SH-SY5Y (cell line): ENCODE measurements around the gene NR2F6.

Experiments
- GATA2 ChIP-seq: IDR thresholded peaks from 2 replicates; pipeline ENCODE4 v1.6.1; 2011; ENCODE audit warnings: mild to moderate bottlenecking, low read depth, low read length
- GATA3 ChIP-seq: IDR thresholded peaks from 2 replicates; pipeline ENCODE4 v1.6.1; 2011; ENCODE audit warnings: low read depth, mild to moderate bottlenecking, low read length, moderate library complexity

DNA sequence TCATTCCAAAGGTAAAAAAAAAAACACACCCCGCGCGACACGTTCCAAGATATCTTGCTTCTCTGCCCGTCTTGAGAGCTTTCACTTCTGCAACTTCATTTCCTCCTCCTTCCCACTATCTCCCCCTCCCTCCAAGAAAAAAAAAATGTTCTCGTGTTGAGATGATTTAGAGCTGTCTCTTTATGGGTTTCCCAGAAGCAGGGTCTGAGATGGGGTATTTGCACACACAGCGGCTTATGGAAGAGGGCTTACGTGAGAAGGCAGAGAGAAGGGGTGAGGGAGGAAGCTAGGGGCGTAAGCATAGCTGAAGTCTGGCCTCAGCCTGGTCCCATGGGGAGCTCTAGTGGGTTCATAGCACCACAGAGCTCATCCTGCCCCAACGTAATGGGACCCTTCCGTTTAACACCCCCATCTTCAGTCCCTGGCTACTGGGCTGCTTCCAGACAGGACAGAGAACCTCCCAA is 61.8 kb downstream of the NR2F6 start:
- TF ChIP-seq GATA2, result no peak
- no peak for TF ChIP-seq GATA3
